GM18951 (cell line): Measurements from ENCODE around the gene NTF3.

Source experiments
- POLR2A ChIP-seq: IDR thresholded peaks from 4 replicates; pipeline ENCODE4 v1.6.1; 2011; ENCODE audit warnings: mild to moderate bottlenecking; ENCODE audit not compliant: insufficient read length, insufficient read depth; ENCODE audit errors: extremely low read depth
- in situ Hi-C: fragments of 300-500 bp; cut with MboI; formaldehyde crosslinking; loops from one replicate; pipeline ENCODE4 v1.12.0; 2022; ENCODE audit warnings: low sequenced_read_pairs, mixed read lengths, inconsistent platforms; ENCODE audit not compliant: unreplicated experiment

NTF3 gene

DNA sequence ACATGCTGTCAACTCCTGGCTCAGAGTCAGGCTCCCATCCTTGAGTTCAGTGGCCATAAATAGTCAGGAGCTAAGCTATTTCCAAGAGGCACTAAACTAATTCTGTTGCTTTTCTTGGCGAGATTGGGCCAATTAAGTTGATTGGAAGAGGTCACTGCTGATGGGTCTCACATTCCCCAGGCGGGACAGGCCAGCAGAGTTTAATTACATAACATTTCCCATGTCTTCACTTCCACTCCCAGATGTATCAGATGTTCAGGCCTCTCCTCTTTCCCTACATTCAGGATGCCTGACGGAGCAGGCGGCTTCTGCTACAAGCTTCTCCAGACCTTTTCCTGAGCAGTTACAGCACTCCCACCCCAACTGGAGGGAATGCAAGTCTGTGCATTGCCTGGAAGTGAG is 5.3 kb downstream of the NTF3 start:
- TF ChIP-seq POLR2A = no peak
- in situ Hi-C loops = no loop called here

DNA sequence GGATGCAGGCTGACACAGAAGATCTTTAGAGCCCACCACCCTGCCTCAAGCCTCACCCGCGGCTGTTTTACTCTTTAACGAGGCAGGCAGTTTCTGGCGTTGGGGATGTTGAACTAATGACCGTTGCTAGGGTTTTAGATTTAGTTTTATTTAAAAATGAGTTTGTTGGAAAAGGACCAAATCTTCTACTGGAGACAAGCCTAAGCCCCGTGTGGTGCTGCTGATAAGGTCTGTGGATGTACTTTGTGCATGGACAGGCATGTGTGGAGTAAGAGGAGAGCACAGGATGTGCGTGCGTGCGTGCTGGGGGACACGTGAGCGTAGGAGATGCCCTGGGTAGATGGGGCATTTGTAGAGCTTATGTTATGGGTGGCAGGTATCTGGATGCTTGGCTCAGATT is 5.7 kb downstream of the NTF3 start:
- in situ Hi-C loops = no loop called here
- TF ChIP-seq POLR2A = no peak

DNA sequence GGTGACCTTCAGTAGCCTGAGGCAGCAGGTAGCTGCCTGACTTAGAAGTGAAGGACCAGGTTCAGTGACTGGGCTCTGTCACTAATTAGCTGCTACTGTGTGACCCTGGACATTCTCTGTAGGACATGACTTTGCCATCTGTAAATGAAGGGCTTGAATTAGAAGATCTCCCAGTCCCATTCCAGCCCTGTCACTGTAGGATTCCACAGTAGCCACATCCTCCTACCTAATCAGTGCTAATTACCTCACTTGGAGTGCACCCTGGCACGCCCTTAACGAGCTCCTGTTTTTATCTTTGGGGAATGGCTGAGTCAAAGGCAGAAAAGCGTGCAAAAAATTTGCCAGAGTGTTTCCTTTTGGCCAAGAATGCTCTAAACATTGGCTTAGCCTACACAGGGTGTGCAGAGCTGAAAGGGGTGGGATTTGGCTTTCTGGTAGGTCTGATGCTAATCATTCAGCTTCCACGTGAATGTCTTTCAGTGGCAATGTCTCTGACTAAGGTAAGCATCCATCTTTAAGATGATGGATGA is 6.8 kb downstream of the NTF3 start:
- in situ Hi-C loops = no loop called here
- no peak for TF ChIP-seq POLR2A

DNA sequence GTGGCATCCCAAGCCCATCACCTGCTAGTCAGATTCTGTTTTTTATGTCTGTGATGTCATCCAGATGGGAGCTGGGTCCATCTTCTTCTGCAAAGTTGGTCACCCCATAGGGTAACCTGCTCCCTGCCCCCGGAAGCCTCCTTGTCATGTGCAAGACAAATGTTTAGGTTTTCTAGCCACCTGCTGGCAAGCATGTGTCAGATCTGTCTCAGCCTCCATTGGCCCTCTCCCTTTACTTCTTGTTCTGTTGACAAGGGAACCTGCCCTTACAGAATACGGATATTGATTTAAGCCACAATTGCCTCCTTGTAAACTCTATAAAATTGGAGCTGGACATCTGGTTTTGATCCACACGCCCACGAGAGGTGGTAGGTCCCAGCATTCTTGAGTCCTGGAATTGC is 7.5 kb downstream of the NTF3 start:
- in situ Hi-C loops = no loop called here
- no peak for TF ChIP-seq POLR2A

DNA sequence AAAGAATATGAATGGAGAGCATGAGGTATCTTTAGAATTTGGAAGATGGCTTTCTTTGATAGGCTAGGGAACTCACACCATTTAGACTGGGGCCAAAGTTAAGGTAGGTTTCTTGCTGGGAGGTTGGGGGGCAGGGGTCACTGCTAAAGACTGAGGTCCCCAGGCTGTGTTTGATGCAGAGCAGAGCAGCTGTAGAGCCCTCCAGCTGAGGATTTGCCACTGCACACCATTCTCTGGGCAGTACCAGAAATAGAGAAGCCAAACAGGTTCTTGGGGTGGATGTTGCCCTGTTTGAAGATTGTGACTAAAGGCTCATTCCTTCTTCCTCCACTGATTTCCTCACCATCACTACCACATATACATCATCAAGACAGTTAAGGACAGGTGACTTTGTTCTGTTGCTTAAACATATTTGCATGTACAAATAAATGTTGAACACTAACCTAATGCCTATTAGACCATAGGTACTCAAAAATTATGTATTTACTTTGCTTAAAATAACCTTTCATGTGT is 7.9 kb downstream of the NTF3 start:
- in situ Hi-C loops = no loop called here
- no peak for TF ChIP-seq POLR2A

DNA sequence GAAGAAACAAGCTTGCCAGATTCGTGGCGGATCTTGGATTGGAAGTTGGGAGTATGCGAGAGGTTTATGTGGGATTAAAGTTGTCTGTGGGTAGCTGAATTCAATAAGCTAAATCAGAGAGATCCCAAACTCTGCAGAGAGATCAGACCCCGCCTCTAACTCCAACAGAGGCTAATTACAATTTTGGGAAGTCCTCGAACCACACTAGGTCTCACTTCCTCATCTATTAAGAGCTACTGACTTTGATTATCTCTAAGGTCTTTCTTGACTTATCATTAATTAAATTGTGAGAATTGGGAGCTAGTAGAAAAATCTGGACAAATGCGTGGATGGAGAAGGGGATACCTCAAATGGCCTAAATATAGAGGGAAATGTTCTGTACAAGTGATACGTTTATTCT is 9.1 kb downstream of the NTF3 start:
- TF ChIP-seq POLR2A = no peak
- in situ Hi-C loops = no loop called here

DNA sequence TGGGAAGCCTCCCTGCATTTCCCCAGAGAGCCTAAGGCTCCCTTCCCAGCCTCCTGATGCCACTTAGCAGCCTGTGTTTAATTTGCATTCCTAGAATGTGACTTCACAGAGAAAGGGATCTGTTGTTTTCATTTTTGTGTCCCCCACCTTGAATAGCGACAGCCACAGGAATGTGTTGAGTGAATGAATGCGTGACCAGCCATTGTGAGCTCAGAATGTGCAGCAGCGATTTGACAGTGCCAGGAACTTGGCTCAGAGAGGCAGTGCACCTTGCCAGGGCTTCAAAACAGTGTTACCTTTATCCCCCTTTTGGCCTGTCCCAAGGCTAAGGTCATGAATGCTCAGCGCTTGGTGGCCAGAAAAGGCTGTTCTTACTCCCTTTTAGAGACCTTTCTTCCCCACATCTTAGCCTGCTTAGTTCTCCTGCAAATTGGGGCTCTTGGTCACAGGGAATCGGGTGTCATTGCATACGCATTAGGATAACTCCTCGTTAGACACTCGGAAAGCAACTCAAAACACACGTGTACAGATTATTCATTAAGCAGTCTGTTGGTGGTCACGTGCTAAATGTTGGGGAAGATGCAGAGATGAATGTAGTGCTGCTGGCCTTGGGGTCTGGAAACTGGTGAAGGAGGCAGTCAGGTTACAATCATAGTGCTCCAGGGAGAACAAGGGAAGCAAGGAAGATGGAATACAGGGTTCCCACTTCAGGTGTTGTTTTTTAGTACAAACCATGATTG is 9.8 kb downstream of the NTF3 start:
- TF ChIP-seq POLR2A = no peak
- in situ Hi-C loops = no loop called here

DNA sequence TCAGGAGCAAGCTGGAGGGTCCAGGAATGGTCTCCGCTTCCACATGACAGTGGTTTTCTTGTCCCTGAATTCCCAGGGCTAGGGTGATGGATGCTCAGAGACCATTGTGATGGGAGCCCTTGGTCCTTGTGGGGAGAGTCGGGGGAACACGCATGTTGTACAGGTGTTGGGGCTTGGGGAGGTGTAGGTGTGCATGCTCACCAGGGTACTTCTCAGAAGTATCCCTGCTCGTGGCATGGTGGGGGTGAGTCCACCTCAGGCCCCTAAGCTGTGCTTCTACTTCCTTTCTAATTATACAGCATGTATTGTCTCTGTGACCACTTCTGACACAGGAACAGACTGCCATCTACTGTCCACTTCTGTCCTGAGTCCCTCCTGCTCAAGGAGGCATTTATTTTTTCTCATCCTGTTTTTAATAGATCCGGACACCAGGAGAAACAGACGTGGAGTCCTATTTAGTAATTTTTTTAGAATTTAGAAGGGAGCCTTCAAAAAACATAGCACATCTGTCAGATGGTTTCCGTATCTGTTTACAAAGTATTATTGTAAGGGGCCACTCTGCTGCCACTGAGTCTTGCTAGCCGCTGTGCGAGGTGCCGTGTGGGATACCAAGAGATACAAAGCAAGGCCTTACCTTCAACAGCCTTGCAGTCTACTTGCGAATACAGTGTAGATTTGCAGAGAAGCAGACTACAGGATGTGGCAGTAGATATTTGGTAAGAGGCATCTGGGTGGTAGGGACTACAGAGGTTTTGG is 10.5 kb downstream of the NTF3 start:
- TF ChIP-seq POLR2A = no peak
- in situ Hi-C loops = no loop called here

DNA sequence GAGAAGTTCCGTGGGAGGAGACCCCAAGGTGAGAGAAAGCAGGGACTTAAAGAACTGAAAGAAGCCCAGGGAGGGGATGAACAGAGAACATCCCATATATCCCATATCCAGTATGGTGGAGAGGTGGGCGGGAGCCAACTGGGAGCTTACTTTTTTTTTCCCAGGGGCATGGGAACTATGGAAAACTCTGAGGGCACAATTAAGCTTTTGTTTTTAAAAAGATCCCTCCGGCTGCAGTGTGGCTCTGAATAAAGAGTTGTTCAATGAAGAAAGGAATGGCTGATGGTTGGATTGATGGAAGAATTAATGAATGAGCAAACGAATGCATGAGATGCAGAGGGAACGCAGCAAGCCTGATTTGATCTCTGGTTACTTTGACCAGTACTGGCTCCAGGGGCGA is 12.6 kb downstream of the NTF3 start:
- TF ChIP-seq POLR2A = no peak
- in situ Hi-C loops = no loop called here

DNA sequence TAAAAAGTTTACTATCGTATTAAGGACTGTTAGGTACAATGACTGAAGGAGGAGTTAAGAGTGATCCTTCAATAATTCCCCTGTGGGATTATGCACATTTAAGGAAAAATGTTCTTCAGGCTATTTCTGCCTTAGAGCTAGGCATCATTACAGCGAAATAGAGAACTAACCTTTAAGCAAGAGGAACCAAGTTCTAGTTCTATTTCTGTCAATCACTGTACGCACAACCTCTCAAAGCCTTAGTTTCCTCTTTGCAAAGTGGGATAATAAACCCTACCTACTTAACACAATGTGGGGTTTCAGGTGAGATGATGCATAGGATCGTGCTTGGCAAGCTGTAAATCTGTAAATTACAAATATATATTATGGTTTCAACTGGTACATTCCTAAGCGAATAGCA is 15.4 kb downstream of the NTF3 start:
- in situ Hi-C loops = no loop called here
- TF ChIP-seq POLR2A = no peak

DNA sequence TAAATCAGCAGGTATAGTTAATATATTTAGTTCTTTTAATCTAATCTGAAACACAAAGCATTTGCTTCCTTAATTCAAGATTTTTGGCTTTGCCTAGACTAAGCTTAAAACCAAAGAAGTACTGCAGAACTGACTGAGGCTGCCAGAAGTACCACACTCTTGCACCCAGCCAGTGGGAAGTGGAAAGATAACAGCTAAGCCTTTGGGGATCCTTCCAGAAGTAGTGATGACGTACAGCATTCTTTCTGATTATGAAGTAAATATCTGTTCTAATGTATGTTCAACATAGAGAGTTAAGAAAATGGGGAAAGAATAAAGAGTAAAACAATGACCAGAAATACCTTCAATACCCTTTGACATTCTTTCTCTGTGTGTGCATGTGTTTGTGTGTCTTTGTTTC is 19.3 kb downstream of the NTF3 start:
- in situ Hi-C loops = no loop called here
- TF ChIP-seq POLR2A = no peak

DNA sequence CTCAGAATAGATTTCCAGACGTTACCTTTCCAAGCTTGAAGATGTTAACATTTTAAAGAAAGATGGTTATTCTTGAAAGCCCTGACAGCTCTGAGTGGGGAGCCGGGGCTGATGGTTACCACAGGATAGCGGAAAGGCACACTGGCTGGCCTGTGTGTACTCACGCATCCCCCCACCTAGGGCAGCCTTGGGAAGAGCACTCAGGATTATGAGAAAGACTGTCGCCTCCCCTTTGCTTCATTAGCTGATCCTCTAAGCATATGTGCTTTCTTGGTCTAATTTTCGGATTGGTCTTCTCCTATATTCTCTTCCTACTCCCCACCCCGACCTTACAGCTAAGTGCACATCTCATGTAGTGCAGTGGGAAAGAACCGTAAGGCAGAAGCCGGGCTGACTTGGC is 20.7 kb downstream of the NTF3 start:
- in situ Hi-C loops = no loop called here
- no peak for TF ChIP-seq POLR2A

DNA sequence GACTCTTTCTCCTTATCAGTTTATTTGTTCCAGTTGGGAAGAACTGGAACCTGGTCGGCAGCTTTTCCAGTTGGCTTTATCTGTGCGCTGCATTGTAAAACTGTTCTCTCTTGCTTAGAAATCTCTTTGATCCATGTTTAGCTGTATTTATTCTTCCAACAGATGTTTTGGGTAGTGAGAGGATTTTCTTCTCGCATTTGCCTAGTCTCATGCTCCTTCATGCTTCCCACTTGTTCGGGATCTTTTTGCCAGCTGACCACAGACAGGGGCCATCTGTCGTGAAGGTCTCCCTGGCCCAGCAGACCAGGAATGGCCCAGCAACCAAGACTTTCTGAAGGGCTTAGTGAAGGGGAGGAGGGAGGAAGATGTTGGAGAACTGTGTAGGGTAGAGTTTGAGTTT is 21.6 kb downstream of the NTF3 start:
- in situ Hi-C loops = no loop called here
- TF ChIP-seq POLR2A = no peak

DNA sequence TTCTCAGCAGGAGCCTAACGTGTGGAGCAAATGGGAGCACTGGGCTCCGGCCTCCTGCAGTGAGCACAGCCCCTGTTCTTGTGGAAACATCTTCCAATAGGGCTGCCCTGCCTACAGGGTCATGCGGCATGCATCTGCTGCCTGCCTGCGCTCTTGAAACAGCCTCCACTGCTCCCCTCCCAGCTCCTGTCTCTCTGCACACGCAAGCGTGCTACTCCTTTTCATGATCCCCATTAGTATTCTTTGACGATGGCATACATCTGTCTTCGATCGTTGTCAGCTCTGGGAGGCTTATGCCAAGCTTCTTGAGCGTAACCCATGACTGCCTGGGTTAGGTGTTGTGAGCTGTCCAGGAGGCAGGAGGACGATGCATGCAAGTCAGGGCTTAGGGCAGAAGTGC is 23.1 kb downstream of the NTF3 start:
- in situ Hi-C loops = no loop called here

DNA sequence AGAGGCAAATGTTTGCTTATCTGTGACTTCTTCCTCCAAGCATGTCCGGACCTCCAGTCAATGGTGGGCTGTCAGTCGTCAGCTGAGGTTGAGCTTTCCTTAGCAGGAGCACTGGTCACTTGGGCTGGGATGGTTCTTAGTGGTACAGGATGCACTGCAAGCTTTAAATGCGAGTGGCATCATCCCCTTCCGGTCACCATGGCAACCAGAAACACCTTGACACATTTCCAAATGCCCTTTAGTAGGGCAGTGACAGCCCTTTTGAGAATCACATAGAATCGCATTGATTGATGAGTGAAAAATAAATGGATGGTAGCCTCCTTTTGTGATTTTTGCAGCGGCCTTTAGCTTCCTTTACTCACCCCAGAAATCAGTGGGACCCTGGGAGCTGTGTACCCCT is 24.1 kb downstream of the NTF3 start:
- no peak for TF ChIP-seq POLR2A
- in situ Hi-C loops = no loop called here

More for the DNA sequence above, 23.1 kb downstream of the NTF3 start:
- no peak for TF ChIP-seq POLR2A
